GM23338 (cell line): ENCODE results near the gene DPH6. TPM values are rescaled to one million over a fixed set of nuclear protein-coding genes. Genes with fewer than 3 reads are reported as not detected.

Experiments used
- ATAC-seq: fragments of 200-7000 bp; cut with Tn5 transposase; 3 replicates; pipeline ENCODE4 v1.9.1; 2020
- DNase-seq: peaks from one replicate; pipeline ENCODE4 v3.0.0-alpha.2; 2015; ENCODE audit warnings: low spot score
- H2AFZ ChIP-seq: fragments of 200-600 bp; sonication (generic); 2 replicates; pipeline ENCODE4 v1.8.0; 2016; ENCODE audit warnings: antibody characterized with exemption, mild to moderate bottlenecking, moderate library complexity
- H3F3A ChIP-seq: fragments of 200-600 bp; sonication (generic); replicated peaks from 2 replicates; pipeline ENCODE4 v1.8.0; 2017; ENCODE audit warnings: antibody characterized with exemption, mixed run types, low read depth
- H3K27ac ChIP-seq: fragments of 200-600 bp; sonication (generic); 2 replicates; pipeline ENCODE4 v1.6.1; 2016; ENCODE audit warnings: low read depth
- H3K27me3 ChIP-seq: fragments of 200-600 bp; sonication (generic); 2 replicates; pipeline ENCODE4 v1.8.0; 2016; ENCODE audit warnings: mild to moderate bottlenecking, mixed run types, moderate library complexity; ENCODE audit not compliant: insufficient read depth
- H3K36me3 ChIP-seq: fragments of 200-600 bp; sonication (generic); 2 replicates; pipeline ENCODE4 v1.8.0; 2016; ENCODE audit warnings: mild to moderate bottlenecking; ENCODE audit not compliant: insufficient read depth
- H3K4me1 ChIP-seq: fragments of 200-600 bp; sonication (generic); 2 replicates; pipeline ENCODE4 v1.8.0; 2016; ENCODE audit warnings: mild to moderate bottlenecking, moderate library complexity; ENCODE audit not compliant: insufficient read depth
- H3K4me2 ChIP-seq: fragments of 200-600 bp; sonication (generic); 2 replicates; pipeline ENCODE4 v1.7.1; 2017; ENCODE audit warnings: mixed run types
- H3K4me3 ChIP-seq: fragments of 200-600 bp; sonication (generic); 2 replicates; pipeline ENCODE4 v1.6.1; 2016; ENCODE audit warnings: mixed run types
- H3K79me2 ChIP-seq: fragments of 200-600 bp; sonication (generic); replicated peaks from 2 replicates; pipeline ENCODE4 v1.8.0; 2017; ENCODE audit warnings: mild to moderate bottlenecking; ENCODE audit not compliant: insufficient read depth
- H3K9me2 ChIP-seq: fragments of 200-600 bp; sonication (generic); 2 replicates; pipeline ENCODE4 v1.8.0; 2017; ENCODE audit not compliant: insufficient read depth
- H4K20me1 ChIP-seq: fragments of 200-600 bp; sonication (generic); replicated peaks from 2 replicates; pipeline ENCODE4 v1.8.0; 2017; ENCODE audit warnings: mild to moderate bottlenecking; ENCODE audit not compliant: insufficient read depth
- H3K27ac Mint-ChIP-seq: 2 replicates; pipeline ENCODE4 v1.8.0; 2020; ENCODE audit warnings: inconsistent platforms, mild to moderate bottlenecking, moderate library complexity, mixed read lengths
- H3K27me3 Mint-ChIP-seq: 3 replicates; pipeline ENCODE4 v1.8.0; 2022; ENCODE audit warnings: low read depth, mild to moderate bottlenecking, moderate library complexity, mixed read lengths, inconsistent platforms; ENCODE audit not compliant: insufficient read depth, poor library complexity
- H3K36me3 Mint-ChIP-seq: 3 replicates; pipeline ENCODE4 v1.8.0; 2021; ENCODE audit warnings: low read depth, mild to moderate bottlenecking, inconsistent platforms, moderate library complexity, mixed read lengths
- H3K4me1 Mint-ChIP-seq: 3 replicates; pipeline ENCODE4 v1.8.0; 2020; ENCODE audit warnings: mild to moderate bottlenecking, inconsistent platforms, mixed read lengths
- H3K4me3 Mint-ChIP-seq: 3 replicates; pipeline ENCODE4 v1.8.0; 2021; ENCODE audit warnings: moderate library complexity, mild to moderate bottlenecking, inconsistent platforms, mixed read lengths
- H3K9me3 Mint-ChIP-seq: 3 replicates; pipeline ENCODE4 v1.8.0; 2020; ENCODE audit warnings: moderate library complexity, mild to moderate bottlenecking, inconsistent platforms, mixed read lengths
- CREB1 ChIP-seq: fragments of 250-450 bp; sonication (Bioruptor Pico); IDR thresholded peaks from 2 replicates; pipeline ENCODE4 v1.5.0; 2020; ENCODE audit warnings: low read depth, mild to moderate bottlenecking, moderate library complexity
- ETS1 ChIP-seq: IDR thresholded peaks from 2 replicates; pipeline ENCODE4 v1.6.1; 2016; ENCODE audit warnings: antibody characterized with exemption
- EZH2phosphoT487 ChIP-seq: fragments of 200-600 bp; sonication (generic); IDR thresholded peaks from one replicate; pipeline ENCODE4 v1.8.1; 2018; ENCODE audit warnings: antibody characterized with exemption; ENCODE audit not compliant: unreplicated experiment
- JUNB ChIP-seq: IDR thresholded peaks from one replicate; pipeline ENCODE4 v1.6.1; 2016; ENCODE audit warnings: antibody characterized with exemption; ENCODE audit not compliant: unreplicated experiment
- NANOG ChIP-seq: IDR thresholded peaks from 2 replicates; pipeline ENCODE4 v1.6.1; 2016; ENCODE audit warnings: antibody characterized with exemption, borderline replicate concordance
- ZNF114 ChIP-seq: fragments of 250-450 bp; sonication (Bioruptor Pico); IDR thresholded peaks from 2 replicates; pipeline ENCODE4 v1.5.0; 2020; ENCODE audit warnings: mild to moderate bottlenecking, moderate library complexity
- ZNF462 ChIP-seq: fragments of 250-450 bp; sonication (Bioruptor Pico); IDR thresholded peaks from 2 replicates; pipeline ENCODE4 v1.5.0; 2020; ENCODE audit warnings: mild to moderate bottlenecking, moderate library complexity
- polyA plus RNA-seq: library from polyadenylated mRNA; unstranded; fragments of >200 nt; fragmentation: Nextera tagmentation; extraction: Ambion mirVana; gene quantifications from 2 replicates; pipeline ENCODE4 v1.2.1, GENCODE V29; 2016
- total RNA-seq: library from RNA; depleted of rRNA; stranded (reverse); fragments of >200 nt; shearing (Covaris generic); gene quantifications from 2 replicates; pipeline ENCODE4 v1.2.3, GENCODE V29; 2014

The DPH6 gene
- total and polyA plus RNA-seq, 2 experiments from 2014 or later, result 37.9 to 46.9 TPM

GRCh38 chr15:35448294-35448693 lies 97.7 kb downstream of the DPH6 start:
- TF ChIP-seq CREB1, result no peak
- no peak for TF ChIP-seq NANOG
- TF ChIP-seq ETS1, result no peak
- no peak for TF ChIP-seq EZH2phosphoT487
- no peak for TF ChIP-seq ZNF114
- TF ChIP-seq JUNB, result no peak
- Mint-ChIP-seq H3K36me3 (no peaks in the 10 kb centered on the region), H3K4me1 (peaks cover 7% of the 10 kb centered on the region; the same call in 2 of the 3 replicates), H3K4me3 (no peak overlapping the region), H3K27me3 (no peaks in the 10 kb centered on the region), H3K27ac (no peak overlapping the region), H3K9me3 (no peaks in the 10 kb centered on the region)
- no peaks in the 10 kb centered on the region for H3K79me2 ChIP-seq
- no peaks in the 10 kb centered on the region for H3F3A ChIP-seq
- no peaks in the 10 kb centered on the region for H4K20me1 ChIP-seq
- no peaks in the 10 kb centered on the region for H3K36me3 ChIP-seq
- DNase-seq (no peak), ATAC-seq (no peak)
- H3K9me2 ChIP-seq, result no peaks in the 10 kb centered on the region
- H3K4me2 ChIP-seq, result no peak overlapping the region
- no peaks in the 10 kb centered on the region for H3K27me3 ChIP-seq
- no peak overlapping the region for H3K4me3 ChIP-seq
- H3K27ac ChIP-seq, result no peak overlapping the region
- peaks cover 4% of the 10 kb centered on the region; the same call in 1 of the 2 replicates for H3K4me1 ChIP-seq
- H2AFZ ChIP-seq, result no peak overlapping the region

- Histone ChIP-seq H3K27me3 (no peaks in the 10 kb centered on the region), H2AFZ (no peak overlapping the region), H4K20me1 (no peaks in the 10 kb centered on the region), H3K27ac (no peak overlapping the region), H3K4me3 (no peak overlapping the region), H3K4me1 (peaks cover 4% of the 10 kb centered on the region; the same call in 1 of the 2 replicates), H3K36me3 (no peaks in the 10 kb centered on the region), H3K79me2 (no peaks in the 10 kb centered on the region), H3K9me2 (no peaks in the 10 kb centered on the region), H3K4me2 (no peak overlapping the region), H3F3A (no peaks in the 10 kb centered on the region)
- Mint-ChIP-seq H3K4me3 (no peak overlapping the region), H3K27me3 (no peaks in the 10 kb centered on the region), H3K27ac (no peak overlapping the region), H3K4me1 (peaks cover 8% of the 10 kb centered on the region; the same call in 2 of the 3 replicates), H3K9me3 (peaks cover 7% of the 10 kb centered on the region; the same call in 2 of the 3 replicates), H3K36me3 (peaks cover 5% of the 10 kb centered on the region; the same call in 2 of the 3 replicates)
- no peak for TF ChIP-seq ZNF462 (CRISPR knock-in tag)
- DNase-seq (no peak), ATAC-seq (no peak)
Observed at GRCh38 chr15:35445891-35446290, 100.1 kb downstream of the DPH6 start.
